H1 (cell line): ENCODE measurements around the gene ESCO1. TPM values are rescaled to one million over a fixed set of nuclear protein-coding genes. Genes with fewer than 3 reads are reported as not detected.

ENCODE experiments used
- ATF3 ChIP-seq: IDR thresholded peaks from 2 replicates; pipeline ENCODE4 v1.6.1; 2011; ENCODE audit warnings: low read depth, mild to moderate bottlenecking, low read length; ENCODE audit not compliant: insufficient read depth
- CBX5 ChIP-seq: fragments of 300-800, 300-1000 bp; sonication (generic); IDR thresholded peaks from 2 replicates; pipeline ENCODE4 v1.7.1; 2016; ENCODE audit warnings: antibody characterized with exemption, low read length, low read depth
- JUND ChIP-seq: IDR thresholded peaks from 2 replicates; pipeline ENCODE4 v1.6.1; 2011; ENCODE audit warnings: mild to moderate bottlenecking, improper control_type of control experiment, low read length
- POLR2A ChIP-seq, 2 experiments: IDR thresholded peaks; 1 replicate in 1 of 2; 2 replicates in 1 of 2; pipeline ENCODE4 v1.6.1; 2011; ENCODE audit warnings: low read depth in 2 of 2, low read length in 2 of 2, mild to moderate bottlenecking in 2 of 2; ENCODE audit errors: control extremely low read depth in 1 of 2
- RFX5 ChIP-seq: IDR thresholded peaks from 2 replicates; pipeline ENCODE4 v1.6.1; 2011; ENCODE audit warnings: low read depth, low read length, improper control_type of control experiment, borderline replicate concordance
- RXRA ChIP-seq: IDR thresholded peaks from 2 replicates; pipeline ENCODE4 v1.6.1; 2011; ENCODE audit warnings: low read depth, mild to moderate bottlenecking, low read length, moderate library complexity; ENCODE audit not compliant: insufficient read depth
- SRF ChIP-seq: IDR thresholded peaks from 2 replicates; pipeline ENCODE4 v1.6.1; 2011; ENCODE audit warnings: mild to moderate bottlenecking, low read depth, low read length, moderate library complexity
- TCF12 ChIP-seq: IDR thresholded peaks from 2 replicates; pipeline ENCODE4 v1.6.1; 2011; ENCODE audit warnings: low read depth, mild to moderate bottlenecking, low read length
- polyA plus RNA-seq, 7 experiments: library from polyadenylated mRNA; depleted of rRNA in 3 of 7; stranded (reverse) in 5 of 7; unstranded in 2 of 7; fragments of >200 nt in 5 of 7; fragments of 200-250 nt in 2 of 7; gene quantifications; 1 replicate in 5 of 7; 2 replicates in 1 of 7; 4 replicates in 1 of 7; pipeline versions ENCODE4 v1.2.1 to v1.2.3, GENCODE V29; 2011 to 2013; ENCODE audit warnings: missing spikeins in 2 of 7, mixed read lengths in 2 of 7
- total RNA-seq: library from RNA; stranded (reverse); fragmentation: NEBNext Ultra II Directional; extraction: Animal tissue kit (Norgen Biotek cat#: 25700); gene quantifications from 2 replicates; pipeline ENCODE4 v1.2.1, GENCODE V29; 2021

ESCO1 gene
- total and polyA plus RNA-seq, 2 of the 8 experiments (the other 6 are each of a cell fraction or from before 2014, with no cell fraction given), result 5.8 to 48.3 TPM

- TF ChIP-seq TCF12, result no peak
- TF ChIP-seq JUND, result no peak
- no peak for TF ChIP-seq SRF
- no peak for TF ChIP-seq CBX5
- no peak for TF ChIP-seq POLR2A (IDR thresholded peaks at IDR 0.05; ENCODE audit: control extremely low read depth in 1 of 2, low read depth in 2 of 2, low read length in 2 of 2)
- no peak for TF ChIP-seq ATF3
- TF ChIP-seq RXRA, result no peak
- TF ChIP-seq RFX5, result no peak
Observed at GRCh38 chr18:21584391-21584790, 16.1 kb downstream of the ESCO1 start (continued).
